PC-3 (cell line): ENCODE results near the gene ESRRB.

Source experiments
- EZH2 ChIP-seq: fragments of 300-600 bp; sonication (generic); IDR thresholded peaks from one replicate; pipeline ENCODE4 v1.6.1; 2017; ENCODE audit warnings: antibody characterized with exemption, mild to moderate bottlenecking, low read length; ENCODE audit not compliant: unreplicated experiment
- TF ChIP-seq, protein P1 (sequence below): fragments of 300-600 bp; sonication (generic); conservative IDR thresholded peaks from 2 replicates; pipeline ENCODE4 v1.5.1; 2017; ENCODE audit warnings: antibody characterized with exemption, low read depth, mild to moderate bottlenecking, low read length

DNA sequence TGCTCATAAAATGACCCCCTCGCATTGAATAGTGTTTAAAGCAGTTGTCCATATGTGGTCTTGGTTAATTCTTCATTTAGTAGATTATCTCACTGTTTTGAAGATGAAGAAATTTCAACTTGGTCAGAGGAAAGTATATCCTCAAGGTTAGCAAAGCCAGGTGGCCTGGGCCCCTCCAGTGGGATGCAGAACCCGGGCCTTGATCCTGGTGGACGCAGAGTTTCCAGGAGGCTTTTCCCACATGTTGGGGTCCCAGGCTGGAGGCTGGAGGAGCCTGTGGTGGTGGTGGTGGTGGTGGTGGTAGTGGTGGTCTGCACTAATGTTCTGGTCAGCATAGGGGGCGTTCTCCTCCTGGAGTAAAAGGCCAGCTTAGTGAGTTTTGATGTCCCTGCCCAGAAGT, 85.9 kb downstream of the ESRRB start:
- TF ChIP-seq, protein P1, sequence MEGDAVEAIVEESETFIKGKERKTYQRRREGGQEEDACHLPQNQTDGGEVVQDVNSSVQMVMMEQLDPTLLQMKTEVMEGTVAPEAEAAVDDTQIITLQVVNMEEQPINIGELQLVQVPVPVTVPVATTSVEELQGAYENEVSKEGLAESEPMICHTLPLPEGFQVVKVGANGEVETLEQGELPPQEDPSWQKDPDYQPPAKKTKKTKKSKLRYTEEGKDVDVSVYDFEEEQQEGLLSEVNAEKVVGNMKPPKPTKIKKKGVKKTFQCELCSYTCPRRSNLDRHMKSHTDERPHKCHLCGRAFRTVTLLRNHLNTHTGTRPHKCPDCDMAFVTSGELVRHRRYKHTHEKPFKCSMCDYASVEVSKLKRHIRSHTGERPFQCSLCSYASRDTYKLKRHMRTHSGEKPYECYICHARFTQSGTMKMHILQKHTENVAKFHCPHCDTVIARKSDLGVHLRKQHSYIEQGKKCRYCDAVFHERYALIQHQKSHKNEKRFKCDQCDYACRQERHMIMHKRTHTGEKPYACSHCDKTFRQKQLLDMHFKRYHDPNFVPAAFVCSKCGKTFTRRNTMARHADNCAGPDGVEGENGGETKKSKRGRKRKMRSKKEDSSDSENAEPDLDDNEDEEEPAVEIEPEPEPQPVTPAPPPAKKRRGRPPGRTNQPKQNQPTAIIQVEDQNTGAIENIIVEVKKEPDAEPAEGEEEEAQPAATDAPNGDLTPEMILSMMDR, result no peak
- TF ChIP-seq EZH2, result no peak
